T follicular helper cell (primary cell): ENCODE results near the gene SASH3.
"Not testable (repeated sequence)": the region's sequence is repeated elsewhere in the genome, so short reads cannot be mapped to it uniquely, and the experiment has no call there.

Experiments used
- DNase-seq: peaks from one replicate; pipeline ENCODE4 v3.0.0-alpha.2; 2020; ENCODE audit warnings: low read depth
- total RNA-seq, 2 experiments: gene quantifications; one replicate each; lab custom pipeline; 2026; lab: John Stamatoyannopoulos, UW

Gene SASH3
- 47.0 to 179 reads per million in 2 experiments for total RNA-seq

DNA sequence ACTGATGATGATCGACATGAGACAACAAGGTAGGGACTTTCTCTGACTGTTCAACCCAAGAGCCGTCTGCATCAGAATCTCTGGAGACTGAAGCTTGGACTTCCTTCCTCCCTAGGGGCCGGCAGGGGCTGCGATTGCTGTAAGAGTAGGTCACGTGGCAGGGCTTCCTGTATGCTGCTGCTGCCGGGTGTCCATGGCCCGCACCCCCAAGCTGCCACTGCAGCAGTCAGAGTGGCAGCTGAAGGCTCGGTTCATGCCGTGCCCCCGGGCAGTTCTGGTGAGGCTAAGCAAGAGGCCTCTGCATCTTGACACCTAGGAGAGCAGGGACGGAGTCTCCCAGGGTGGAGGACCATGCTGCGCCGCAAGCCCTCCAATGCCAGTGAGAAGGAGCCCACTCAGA, at the start of gene SASH3:
SASH3 (plus strand) TSS at position 203 of the 400 bp plus-strand sequence; CDS start at position 352, 149 bp downstream.
- DNase-seq, result peak; percentile 43

GRCh38 chrX:129731228-129731627, 48.5 kb upstream of the SASH3 start:
- no peak for DNase-seq

GRCh38 chrX:129732857-129733256, 46.9 kb upstream of the SASH3 start:
- no peak for DNase-seq

- DNase-seq, result no peak
These were observed 46.4 kb upstream of the SASH3 start for GRCh38 chrX:129733335-129733734.

DNA sequence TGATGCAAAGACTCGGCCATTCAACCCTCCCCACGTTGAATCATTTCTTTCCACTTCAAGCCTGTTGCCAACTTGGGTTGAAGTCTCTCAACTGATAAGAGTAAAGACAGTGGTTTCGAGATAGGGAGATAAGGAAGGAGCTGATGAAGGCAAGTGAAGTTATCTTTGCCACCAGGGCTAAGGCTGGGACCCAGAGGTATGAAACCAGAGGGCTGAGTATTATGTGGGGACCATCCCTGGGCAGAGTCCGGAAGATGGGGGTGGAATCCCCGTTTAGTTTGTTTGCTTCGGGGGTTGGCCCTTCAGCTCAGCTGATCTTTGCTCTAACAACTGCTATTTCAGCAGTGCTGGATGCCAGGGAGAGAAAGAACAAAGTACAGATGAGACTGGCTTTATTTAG, 43.3 kb upstream of the SASH3 start:
- no peak for DNase-seq

DNA sequence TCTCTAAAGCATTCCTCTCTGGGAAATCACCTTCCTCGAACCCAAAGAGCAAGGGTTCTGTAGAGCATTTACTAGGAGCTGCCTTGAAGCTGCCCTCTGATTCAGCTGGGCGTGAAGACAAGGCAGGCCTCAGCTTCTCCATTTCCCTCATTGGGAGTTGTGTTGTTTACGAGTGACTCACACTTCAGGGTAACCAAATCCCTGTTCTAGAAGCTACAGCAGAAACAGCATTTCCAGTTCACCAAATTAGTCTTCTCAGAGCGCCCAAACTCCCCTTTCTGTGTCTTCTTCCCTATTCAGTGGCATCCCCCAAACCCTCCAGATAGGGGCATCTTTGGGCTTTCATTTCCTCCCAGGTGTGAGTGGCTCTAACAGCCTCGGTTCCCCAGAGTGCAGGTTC, 41.8 kb upstream of the SASH3 start:
- no peak for DNase-seq

DNA sequence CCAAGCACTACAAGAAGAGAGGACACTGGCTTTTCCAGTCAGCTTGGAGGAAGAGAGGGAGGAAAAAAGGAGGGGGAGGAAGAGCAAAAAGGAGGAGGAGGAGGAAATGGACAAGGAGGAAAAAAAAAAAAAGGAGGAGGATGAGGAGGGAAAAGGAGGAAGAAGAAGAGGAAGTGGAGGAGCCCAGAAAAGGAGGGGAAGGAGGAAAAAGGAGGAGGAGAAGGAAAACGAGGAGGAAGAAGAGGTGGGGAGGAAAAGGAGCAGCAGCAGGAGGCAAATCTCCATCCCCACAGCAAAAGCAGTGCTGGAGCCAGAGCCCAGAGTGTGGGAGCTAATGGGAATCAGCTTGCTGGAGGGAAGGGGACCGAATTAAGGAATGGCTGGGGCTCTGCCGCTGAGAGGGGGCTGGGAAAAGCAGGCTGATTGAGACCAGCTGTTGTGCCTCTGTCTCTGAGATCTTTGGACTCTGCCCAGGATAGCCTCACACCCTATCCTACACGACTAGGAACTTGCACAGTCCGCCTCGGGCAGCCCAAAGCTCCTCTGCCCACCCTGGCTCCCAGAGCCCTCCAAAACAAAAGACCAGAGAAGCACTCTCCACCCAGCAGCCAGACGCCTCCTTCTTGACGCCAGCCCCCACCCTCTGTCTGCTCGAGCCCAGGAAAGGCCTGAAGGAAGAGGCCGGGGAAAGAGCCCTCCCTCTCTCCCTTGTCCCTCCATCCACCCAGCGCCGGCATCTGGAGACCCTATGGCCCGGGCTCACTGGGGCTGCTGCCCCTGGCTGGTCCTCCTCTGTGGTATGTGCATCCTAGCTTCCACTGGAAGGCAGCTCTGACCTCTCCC, 41.1 kb upstream of the SASH3 start, which contains the start of gene XPNPEP2:
XPNPEP2 (plus strand) TSS at position 514 of the 843 bp plus-strand sequence; CDS start at position 749, 235 bp downstream.
- no peak for DNase-seq

GRCh38 chrX:129739578-129739977, 40.2 kb upstream of the SASH3 start:
- no peak for DNase-seq

DNA sequence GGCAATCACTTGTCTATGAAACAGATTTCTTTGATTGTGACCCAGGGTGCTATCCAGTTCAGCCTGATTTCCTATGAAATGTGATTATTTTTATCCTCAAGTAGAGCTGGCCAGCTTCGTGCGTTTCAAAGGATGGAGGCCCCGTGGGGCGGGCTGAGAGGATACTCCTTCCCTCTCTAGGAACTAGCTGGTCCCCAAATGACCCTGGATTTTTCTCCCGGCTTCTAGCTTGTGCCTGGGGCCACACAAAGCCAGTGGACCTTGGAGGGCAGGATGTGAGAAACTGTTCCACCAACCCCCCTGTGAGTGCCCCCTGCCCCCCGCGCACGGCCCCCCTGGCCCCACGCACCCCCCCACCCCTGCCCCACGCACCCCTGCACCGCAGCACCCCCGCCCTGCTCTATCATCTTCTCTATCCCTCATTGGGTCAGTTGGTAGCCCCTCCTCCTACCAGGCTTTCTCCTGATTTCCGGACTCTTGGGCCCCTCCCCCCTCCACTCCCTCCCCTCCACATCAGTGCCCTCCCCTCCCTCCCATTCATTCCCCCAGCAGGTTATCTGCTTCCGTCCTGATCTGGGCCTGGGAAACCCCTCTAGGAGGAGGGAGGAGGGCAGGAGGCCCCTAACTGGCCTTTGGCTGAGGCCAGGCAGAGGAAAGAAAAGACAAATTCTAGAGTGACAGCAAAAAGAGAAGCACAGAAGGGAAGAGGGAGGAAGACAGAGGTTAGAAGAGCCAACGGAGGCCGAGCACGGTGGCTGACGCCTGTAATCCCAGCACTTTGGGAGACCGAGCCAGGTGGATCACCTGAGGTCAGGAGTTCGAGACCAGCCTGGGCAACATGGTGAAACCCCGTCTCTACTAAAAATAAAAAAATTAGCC, 37.6 kb upstream of the SASH3 start:
- no peak for DNase-seq

DNA sequence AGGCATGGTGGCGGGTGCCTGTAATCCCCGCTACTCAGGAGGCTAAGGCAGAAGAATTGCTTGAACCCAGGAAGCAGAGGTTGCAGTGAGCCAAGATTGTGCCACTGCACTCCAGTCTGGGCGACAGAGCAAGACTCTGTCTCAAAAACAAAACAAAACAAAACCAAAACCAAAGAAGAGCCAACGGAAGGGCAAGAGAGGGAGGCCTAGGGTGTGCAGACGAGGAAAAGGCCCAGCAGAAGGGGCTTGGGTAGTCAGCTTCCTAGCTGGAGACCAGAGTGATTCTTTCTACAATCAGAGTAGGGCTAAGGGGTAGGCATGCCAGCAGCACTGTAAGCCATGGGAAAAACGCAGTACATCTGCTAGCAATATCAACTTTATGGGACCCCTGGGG, 37.0 kb upstream of the SASH3 start:
- not testable (repeated sequence) for DNase-seq

GRCh38 chrX:129743821-129744220, 35.9 kb upstream of the SASH3 start:
- DNase-seq, result no peak

- DNase-seq, result no peak
These were observed 34.9 kb upstream of the SASH3 start for GRCh38 chrX:129744861-129745321.

GRCh38 chrX:129746557-129747470, 32.9 kb upstream of the SASH3 start:
- no peak for DNase-seq

- DNase-seq, result no peak
These were observed 32.2 kb upstream of the SASH3 start for GRCh38 chrX:129747533-129747932.

GRCh38 chrX:129748305-129748704, 31.4 kb upstream of the SASH3 start:
- no peak for DNase-seq

DNA sequence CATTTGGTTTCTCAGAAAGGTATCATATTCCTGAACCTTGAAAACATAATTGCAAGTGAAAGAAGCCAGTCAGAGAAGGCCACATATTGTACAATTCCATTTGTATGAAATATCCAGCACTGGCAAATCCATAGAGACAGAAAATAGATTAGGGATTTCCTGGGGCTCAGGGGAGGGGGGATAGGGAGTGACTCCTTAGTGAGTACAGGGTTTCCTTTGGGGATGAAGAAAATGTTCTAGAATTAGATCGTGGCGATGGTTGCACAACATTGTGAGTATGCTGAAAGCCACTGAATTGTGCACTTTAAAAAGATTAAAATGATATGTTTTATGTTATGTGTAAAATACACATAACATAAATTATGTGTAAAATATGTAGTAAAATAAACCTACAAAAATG, 30.7 kb upstream of the SASH3 start:
- no peak for DNase-seq

GRCh38 chrX:129750971-129751370, 28.8 kb upstream of the SASH3 start:
- no peak for DNase-seq

DNA sequence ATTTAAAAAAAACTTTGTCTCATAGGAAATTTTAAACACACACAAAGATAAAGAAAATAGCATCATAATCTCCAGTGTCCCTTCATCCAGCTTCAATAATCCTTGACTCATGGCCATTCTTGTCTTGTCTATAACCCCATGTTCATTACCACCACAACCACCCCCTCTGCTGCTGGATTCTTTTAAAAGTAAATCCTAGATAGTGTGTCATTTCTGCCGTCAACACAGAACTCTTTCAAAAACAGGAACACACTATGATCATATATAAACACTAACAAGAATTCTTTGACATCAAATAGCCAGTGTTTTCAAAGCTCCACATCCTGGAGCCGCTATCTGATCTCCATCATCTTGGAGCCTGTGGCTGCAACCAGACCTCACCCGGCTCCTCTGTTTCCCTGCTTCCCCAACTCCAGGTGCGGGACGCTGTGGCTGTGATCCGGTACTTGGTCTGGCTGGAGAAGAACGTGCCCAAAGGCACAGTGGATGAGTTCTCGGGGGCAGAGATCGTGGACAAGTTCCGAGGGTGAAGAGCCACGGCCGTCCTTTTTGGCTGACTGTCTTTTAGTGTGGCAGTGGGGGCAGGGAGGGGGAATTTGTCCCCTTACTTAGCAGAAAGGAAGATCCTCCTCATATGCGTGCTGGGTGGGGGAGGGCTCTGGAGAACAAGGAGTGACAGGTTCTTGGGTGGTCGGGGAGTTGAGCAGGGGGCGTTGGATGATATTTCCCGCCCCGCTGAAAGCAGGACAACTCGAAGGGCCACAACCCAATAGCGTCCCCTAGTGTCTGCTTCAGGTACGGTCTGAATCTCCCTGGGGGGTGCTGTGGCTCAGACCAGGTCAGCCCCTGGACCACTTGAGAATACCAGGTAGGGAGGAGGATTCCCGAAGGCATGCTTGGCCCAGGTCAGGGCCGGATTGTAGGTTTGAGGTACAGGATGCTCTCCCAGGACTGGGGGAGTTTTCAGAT, 25.4 kb upstream of the SASH3 start:
- no peak for DNase-seq

GRCh38 chrX:129755779-129756650, 23.7 kb upstream of the SASH3 start:
- no peak for DNase-seq
